Loucy (cell line): ENCODE measurements around the gene TIMM22.
"Not testable (repeated sequence)": the region's sequence is repeated elsewhere in the genome, so short reads cannot be mapped to it uniquely, and the experiment has no call there.

Source experiments
- H2AFZ ChIP-seq: fragments of 200-600 bp; sonication (generic); 2 replicates; pipeline ENCODE4 v1.6.0; 2016; ENCODE audit warnings: antibody characterized with exemption, mild to moderate bottlenecking, low read length, moderate library complexity
- H3F3A ChIP-seq: fragments of 200-600 bp; 2 replicates; pipeline ENCODE4 v1.6.0; 2016; ENCODE audit warnings: antibody characterized with exemption, low read depth, mild to moderate bottlenecking
- H3K27me3 ChIP-seq: fragments of 200-600 bp; sonication (generic); 2 replicates; pipeline ENCODE4 v1.6.1; 2014; ENCODE audit warnings: low read length, mild to moderate bottlenecking; ENCODE audit not compliant: insufficient read depth, poor library complexity, severe bottlenecking
- H3K36me3 ChIP-seq: fragments of 200-600 bp; sonication (generic); 2 replicates; pipeline ENCODE4 v1.6.1; 2016; ENCODE audit warnings: low read length; ENCODE audit not compliant: insufficient read depth
- H3K4me1 ChIP-seq: fragments of 200-600 bp; sonication (generic); 2 replicates; pipeline ENCODE4 v1.5.1; 2014; ENCODE audit warnings: low read length, mild to moderate bottlenecking; ENCODE audit not compliant: insufficient read depth, poor library complexity, severe bottlenecking
- H3K4me2 ChIP-seq: fragments of 200-600 bp; sonication (generic); 2 replicates; pipeline ENCODE4 v1.6.0; 2014; ENCODE audit warnings: antibody characterized with exemption, low read length, low read depth, mild to moderate bottlenecking; ENCODE audit not compliant: poor library complexity, severe bottlenecking
- H3K4me3 ChIP-seq: fragments of 200-600 bp; sonication (generic); 2 replicates; pipeline ENCODE4 v1.5.1; 2014; ENCODE audit warnings: low read length, mild to moderate bottlenecking, mixed read lengths; ENCODE audit not compliant: poor library complexity, severe bottlenecking
- H3K79me2 ChIP-seq: fragments of 200-600 bp; sonication (generic); 2 replicates; pipeline ENCODE4 v1.6.1; 2014; ENCODE audit warnings: low read length; ENCODE audit not compliant: insufficient read depth
- H3K9ac ChIP-seq: fragments of 200-600 bp; sonication (generic); 2 replicates; pipeline ENCODE4 v1.6.0; 2014; ENCODE audit warnings: mild to moderate bottlenecking, low read depth, low read length, moderate library complexity; ENCODE audit not compliant: poor library complexity, severe bottlenecking
- H3K9me2 ChIP-seq: fragments of 200-600 bp; sonication (generic); replicated peaks from 2 replicates; pipeline ENCODE4 v1.6.1; 2016; ENCODE audit warnings: low read depth, low read length, mixed read lengths
- H3K9me3 ChIP-seq: fragments of 200-600 bp; sonication (generic); 2 replicates; pipeline ENCODE4 v1.6.1; 2014; ENCODE audit warnings: mild to moderate bottlenecking, antibody characterized with exemption, low read length, low read depth; ENCODE audit not compliant: insufficient read depth
- H4K20me1 ChIP-seq: fragments of 200-600 bp; sonication (generic); 2 replicates; pipeline ENCODE4 v1.6.0; 2014; ENCODE audit warnings: antibody characterized with exemption, low read length, mild to moderate bottlenecking; ENCODE audit not compliant: insufficient read depth, poor library complexity, severe bottlenecking
- CTCF ChIP-seq: fragments of 200-600 bp; sonication (generic); conservative IDR thresholded peaks from 2 replicates; pipeline ENCODE4 v1.5.1; 2014; ENCODE audit warnings: mild to moderate bottlenecking, antibody characterized with exemption, low read length
- EZH2phosphoT487 ChIP-seq: fragments of 200-600 bp; IDR thresholded peaks from 2 replicates; pipeline ENCODE4 v1.6.1; 2018; ENCODE audit warnings: antibody characterized with exemption, mild to moderate bottlenecking, moderate library complexity, borderline replicate concordance

TIMM22 gene

GRCh38 chr17:1047177-1047878, 50.4 kb downstream of the TIMM22 start:
- Histone ChIP-seq H3K4me1 (no peaks in the 10 kb centered on the region), H3F3A (no peaks in the 10 kb centered on the region), H4K20me1 (no peaks in the 10 kb centered on the region), H3K79me2 (no peaks in the 10 kb centered on the region), H3K4me3 (no peak overlapping the region), H3K9me3 (no peaks in the 10 kb centered on the region), H3K9ac (no peak overlapping the region), H3K36me3 (no peaks in the 10 kb centered on the region), H3K27me3 (no peaks in the 10 kb centered on the region), H3K4me2 (no peak overlapping the region), H2AFZ (no peak overlapping the region), H3K9me2 (no peaks in the 10 kb centered on the region)
- no peak for TF ChIP-seq EZH2phosphoT487
- TF ChIP-seq CTCF = no peak

DNA sequence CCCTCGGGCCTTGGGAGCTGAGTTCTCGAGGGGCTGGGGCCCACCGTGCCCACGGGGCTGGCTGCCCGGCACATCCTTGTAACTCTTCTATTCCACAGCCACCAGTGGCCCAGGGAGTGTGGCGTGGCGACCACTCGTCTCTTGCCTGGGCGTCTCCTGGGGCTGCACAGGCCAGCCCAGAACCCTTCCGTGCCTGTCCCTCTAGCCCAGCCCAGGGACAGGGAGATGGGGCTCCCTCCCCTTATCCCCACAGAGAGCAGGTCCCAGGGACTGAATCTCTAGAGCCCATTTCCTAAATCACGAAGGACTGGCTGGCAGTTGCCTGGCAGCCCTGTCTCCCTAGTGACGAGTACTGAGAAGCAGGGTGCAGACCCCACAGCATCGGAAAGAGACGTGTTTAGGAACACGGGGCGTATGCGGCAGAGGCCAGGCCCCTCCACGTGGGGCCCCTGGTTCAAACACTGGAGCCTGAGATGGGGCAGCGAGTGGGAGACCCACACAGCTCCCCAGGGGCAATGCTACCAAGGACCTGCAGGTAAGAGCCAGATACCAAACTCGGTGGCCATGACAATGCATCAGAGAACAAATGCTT, 51.0 kb downstream of the TIMM22 start:
- Histone ChIP-seq H3K9me2 (no peaks in the 10 kb centered on the region), H3K9ac (no peak overlapping the region), H3K36me3 (no peaks in the 10 kb centered on the region), H3K4me1 (no peaks in the 10 kb centered on the region), H3K4me2 (no peak overlapping the region), H3K9me3 (no peaks in the 10 kb centered on the region), H3K27me3 (no peaks in the 10 kb centered on the region), H2AFZ (no peak overlapping the region), H3K79me2 (no peaks in the 10 kb centered on the region), H4K20me1 (no peaks in the 10 kb centered on the region), H3F3A (no peaks in the 10 kb centered on the region), H3K4me3 (no peak overlapping the region)
- TF ChIP-seq EZH2phosphoT487 (no peak), CTCF (no peak)

DNA sequence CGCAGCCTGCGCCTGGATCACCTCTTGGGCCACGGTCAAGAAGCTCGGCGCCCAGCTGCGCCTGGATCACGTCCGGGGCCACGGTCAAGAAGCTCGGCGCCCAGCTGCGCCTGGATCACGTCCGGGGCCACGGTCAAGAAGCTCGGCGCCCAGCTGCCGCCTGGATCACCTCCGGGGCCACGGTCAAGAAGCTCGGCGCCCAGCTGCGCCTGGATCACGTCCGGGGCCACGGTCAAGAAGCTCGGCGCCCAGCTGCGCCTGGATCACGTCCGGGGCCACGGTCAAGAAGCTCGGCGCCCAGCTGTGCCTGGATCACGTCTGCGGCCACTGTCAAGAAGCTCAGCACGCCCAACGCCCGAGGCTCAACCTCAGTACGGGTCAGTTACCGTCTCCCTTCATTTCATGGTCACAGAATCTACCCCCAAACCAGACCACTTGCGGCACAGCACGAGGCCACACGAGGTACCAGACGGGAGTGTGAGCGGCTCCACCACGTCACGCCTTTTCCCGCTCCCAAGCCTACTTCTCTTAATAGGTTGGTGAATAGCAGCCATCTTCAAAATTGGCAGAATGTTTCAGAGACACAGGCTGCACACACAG, 51.7 kb downstream of the TIMM22 start:
- not testable (repeated sequence) for H3K4me1 ChIP-seq, H3K9ac ChIP-seq, H4K20me1 ChIP-seq, H3K4me3 ChIP-seq, H3K4me2 ChIP-seq, H2AFZ ChIP-seq, H3K79me2 ChIP-seq, H3K9me2 ChIP-seq, H3K36me3 ChIP-seq, H3K9me3 ChIP-seq, H3F3A ChIP-seq, H3K27me3 ChIP-seq
